Large intestine (tissue), 3 donors: Measurements from ENCODE around the gene SELENOO. TPM values are rescaled to one million over a fixed set of nuclear protein-coding genes. Genes with fewer than 3 reads are reported as not detected.
A peak's percentile ranks its signal among the peaks of the same experiment; 100 is the strongest.

ENCODE experiments used
- DNase-seq, 2 donors: peaks; one replicate each; pipeline versions ENCODE4 v3.0.0 to v3.0.0-alpha.2; 2013
- H3K27ac ChIP-seq: one replicate; pipeline ENCODE4 v1.5.1; 2013; ENCODE audit warnings: low read length
- H3K27me3 ChIP-seq: 2 replicates; pipeline ENCODE4 v1.6.1; 2013; ENCODE audit warnings: low read length; ENCODE audit not compliant: control insufficient read depth, insufficient read depth
- H3K36me3 ChIP-seq: 2 replicates; pipeline ENCODE4 v1.6.1; 2013; ENCODE audit warnings: low read length; ENCODE audit not compliant: control insufficient read depth, insufficient read depth
- H3K4me1 ChIP-seq: one replicate; pipeline ENCODE4 v1.6.1; 2013; ENCODE audit warnings: low read length; ENCODE audit not compliant: control insufficient read depth, insufficient read depth
- H3K4me3 ChIP-seq: one replicate; pipeline ENCODE4 v1.5.1; 2013; ENCODE audit warnings: low read length
- H3K9me3 ChIP-seq: one replicate; pipeline ENCODE4 v1.6.1; 2013; ENCODE audit warnings: mild to moderate bottlenecking, low read depth, low read length, moderate library complexity; ENCODE audit not compliant: control insufficient read depth
- WGBS: methylation state at CpG from one replicate; pipeline ENCODE4 v1.1.5; 2013; ENCODE audit warnings: low lambda C conversion rate; ENCODE audit not compliant: insufficient coverage; 5-methylcytosine and 5-hydroxymethylcytosine counted together
- polyA plus RNA-seq: library from polyadenylated mRNA; unstranded; fragments of 120-200 nt; gene quantifications from one replicate; pipeline ENCODE4 v1.2.1, GENCODE V29; 2013

SELENOO gene
- polyA plus RNA-seq, 1 donor = 44.4 TPM

DNA sequence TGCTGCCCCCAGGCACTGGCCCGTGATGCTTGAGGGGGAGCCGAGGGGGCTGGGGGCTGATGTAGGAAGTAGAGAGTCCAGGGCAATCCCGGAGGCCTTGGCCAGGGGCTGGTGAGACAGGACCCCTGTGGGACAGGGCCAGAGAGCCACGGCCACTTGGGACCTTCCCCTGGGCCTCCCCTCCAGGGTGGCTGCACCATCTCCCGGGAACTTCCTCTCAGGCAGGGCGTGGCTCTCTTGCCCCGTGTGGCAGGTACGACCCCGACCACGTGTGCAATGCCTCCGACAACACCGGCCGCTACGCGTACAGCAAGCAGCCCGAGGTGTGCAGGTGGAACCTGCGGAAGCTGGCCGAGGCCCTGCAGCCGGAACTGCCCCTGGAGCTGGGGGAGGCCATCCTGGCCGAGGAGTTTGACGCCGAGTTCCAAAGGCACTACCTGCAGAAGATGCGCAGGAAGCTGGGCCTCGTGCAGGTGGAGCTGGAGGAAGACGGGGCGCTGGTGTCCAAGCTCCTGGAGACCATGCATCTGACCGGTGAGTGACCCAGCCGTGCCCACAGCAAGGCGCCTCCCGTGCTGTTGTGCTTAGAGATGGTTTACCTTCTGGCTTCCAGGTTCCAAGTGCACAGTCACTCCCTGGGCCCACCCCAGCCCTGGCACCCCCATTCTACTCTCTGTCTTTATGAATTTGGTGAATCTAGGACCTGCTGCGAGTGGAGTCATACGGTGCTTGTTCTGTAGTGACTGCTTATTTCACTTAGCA lies 9.7 kb downstream of the SELENOO start:
- H3K4me3 ChIP-seq = no peak overlapping the region
- peaks cover 76% of the 10 kb centered on the region for H3K36me3 ChIP-seq
- DNase-seq = no peak
- no CpG with 5 or more reads among the region's 32 CpGs for WGBS
- no peak overlapping the region for H3K27ac ChIP-seq
- H3K9me3 ChIP-seq = peaks cover 2% of the 10 kb centered on the region
- no peaks in the 10 kb centered on the region for H3K4me1 ChIP-seq
- no peaks in the 10 kb centered on the region for H3K27me3 ChIP-seq

- Histone ChIP-seq H3K9me3 (peaks cover 2% of the 10 kb centered on the region), H3K4me3 (no peak overlapping the region), H3K27ac (no peak overlapping the region), H3K4me1 (no peaks in the 10 kb centered on the region), H3K36me3 (peaks cover 78% of the 10 kb centered on the region), H3K27me3 (no peaks in the 10 kb centered on the region)
- no peak for DNase-seq
- no CpG with 5 or more reads among the region's 14 CpGs for WGBS
These were observed 10.3 kb downstream of the SELENOO start for GRCh38 chr22:50211147-50211546.

DNA sequence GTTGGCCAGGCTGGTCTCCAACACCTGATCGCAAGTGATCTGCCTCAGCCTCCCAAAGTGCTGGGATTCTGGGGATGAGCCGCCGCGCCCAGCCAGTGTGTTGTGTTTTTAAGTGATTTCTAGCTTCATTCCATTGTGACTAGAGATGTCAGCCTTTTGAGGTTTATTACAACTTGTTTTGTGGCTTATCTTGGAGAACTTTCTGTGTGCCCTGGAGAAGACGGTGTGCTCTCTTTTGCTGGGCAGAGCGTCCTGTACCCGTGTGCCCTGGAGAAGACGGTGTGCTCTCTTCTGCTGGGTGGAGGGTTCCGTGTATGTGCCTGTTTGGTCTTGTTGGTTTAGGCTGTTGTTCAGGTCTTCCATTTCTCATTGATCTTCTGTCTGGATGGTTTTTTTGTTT lies 12.5 kb downstream of the SELENOO start:
- Histone ChIP-seq H3K9me3 (peaks cover 9% of the 10 kb centered on the region), H3K27ac (no peak overlapping the region), H3K4me1 (no peaks in the 10 kb centered on the region), H3K36me3 (peaks cover 79% of the 10 kb centered on the region), H3K4me3 (no peak overlapping the region), H3K27me3 (no peaks in the 10 kb centered on the region)
- DNase-seq = no peak
- no CpG with 5 or more reads among the region's 9 CpGs for WGBS

DNA sequence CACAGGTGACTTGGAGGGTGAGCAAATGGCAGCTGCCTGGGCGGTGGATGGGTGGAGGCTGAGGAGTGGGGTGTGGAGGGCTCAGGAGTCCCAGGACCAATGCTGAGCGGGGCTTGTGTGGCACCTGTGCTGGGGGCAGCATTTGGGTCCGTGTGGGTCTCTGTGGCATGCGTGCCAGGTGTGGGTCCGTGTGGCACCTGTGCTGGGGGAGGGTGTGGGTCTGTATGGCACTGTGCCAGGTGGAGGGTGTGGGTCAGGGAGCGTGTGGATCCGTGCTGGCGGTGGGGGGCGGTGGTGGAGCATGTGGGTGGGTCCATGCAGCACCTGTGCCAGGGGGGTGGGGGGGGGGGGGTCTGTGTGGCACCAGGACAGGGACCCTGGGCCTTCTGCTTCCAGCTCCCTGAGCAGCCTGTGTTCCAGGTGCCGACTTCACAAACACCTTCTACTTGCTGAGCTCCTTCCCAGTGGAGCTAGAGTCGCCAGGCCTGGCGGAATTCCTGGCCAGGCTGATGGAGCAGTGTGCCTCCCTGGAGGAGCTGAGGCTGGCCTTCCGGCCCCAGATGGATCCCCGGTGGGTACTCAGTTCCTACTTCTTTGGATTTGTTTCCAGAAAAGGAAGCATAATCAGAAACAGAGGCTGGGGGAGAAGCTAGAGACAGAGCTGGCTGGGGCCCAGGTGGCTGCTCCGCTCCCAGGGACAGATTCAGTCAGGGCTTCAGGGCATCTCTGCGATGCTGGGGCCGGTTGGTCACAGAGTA lies 14.7 kb downstream of the SELENOO start:
- Histone ChIP-seq H3K9me3 (peaks cover 19% of the 10 kb centered on the region), H3K4me1 (peaks cover 3% of the 10 kb centered on the region), H3K27me3 (no peaks in the 10 kb centered on the region), H3K4me3 (no peak overlapping the region), H3K27ac (no peak overlapping the region), H3K36me3 (peaks cover 86% of the 10 kb centered on the region)
- no peak for DNase-seq
- WGBS = 100% methylated on average over 1 of the region's 17 CpGs

DNA sequence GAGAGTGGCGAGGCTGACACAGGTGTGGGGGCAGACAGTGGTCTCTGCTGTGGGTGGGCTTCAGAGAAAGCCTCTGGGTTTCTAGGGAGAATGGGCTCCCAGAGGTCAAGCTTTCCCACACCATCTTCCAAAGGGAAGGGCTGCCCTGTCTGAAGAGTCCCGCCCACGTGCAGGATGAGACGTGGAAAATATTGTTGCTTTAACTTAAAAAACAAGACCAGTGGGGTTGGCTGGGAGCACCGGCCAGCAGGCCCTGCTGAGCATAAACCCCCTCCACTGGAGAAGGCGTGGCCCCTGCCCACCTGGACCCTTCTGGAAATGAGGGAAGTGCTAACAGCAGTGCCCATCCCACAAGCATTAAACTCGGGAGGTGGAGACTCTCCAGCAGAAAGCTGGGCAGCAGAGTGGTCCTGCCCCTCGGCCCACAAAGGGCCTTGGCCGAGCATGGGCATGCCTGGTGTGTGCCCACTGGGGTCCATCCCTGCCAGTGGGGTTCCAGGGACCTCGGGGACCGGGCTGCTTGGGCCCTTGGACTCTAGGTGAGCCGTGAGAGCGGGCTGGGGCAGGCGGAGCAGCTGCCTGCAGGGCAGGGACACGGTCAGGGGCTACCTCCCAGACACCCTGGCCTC lies 15.4 kb downstream of the SELENOO start:
- peaks cover 19% of the 10 kb centered on the region for H3K9me3 ChIP-seq
- no peak overlapping the region for H3K4me3 ChIP-seq
- H3K4me1 ChIP-seq = peaks cover 3% of the 10 kb centered on the region
- no peak overlapping the region for H3K27ac ChIP-seq
- no peak for DNase-seq
- peaks cover 86% of the 10 kb centered on the region for H3K36me3 ChIP-seq
- 75% methylated on average over 2 of the region's 15 CpGs for WGBS
- no peaks in the 10 kb centered on the region for H3K27me3 ChIP-seq

DNA sequence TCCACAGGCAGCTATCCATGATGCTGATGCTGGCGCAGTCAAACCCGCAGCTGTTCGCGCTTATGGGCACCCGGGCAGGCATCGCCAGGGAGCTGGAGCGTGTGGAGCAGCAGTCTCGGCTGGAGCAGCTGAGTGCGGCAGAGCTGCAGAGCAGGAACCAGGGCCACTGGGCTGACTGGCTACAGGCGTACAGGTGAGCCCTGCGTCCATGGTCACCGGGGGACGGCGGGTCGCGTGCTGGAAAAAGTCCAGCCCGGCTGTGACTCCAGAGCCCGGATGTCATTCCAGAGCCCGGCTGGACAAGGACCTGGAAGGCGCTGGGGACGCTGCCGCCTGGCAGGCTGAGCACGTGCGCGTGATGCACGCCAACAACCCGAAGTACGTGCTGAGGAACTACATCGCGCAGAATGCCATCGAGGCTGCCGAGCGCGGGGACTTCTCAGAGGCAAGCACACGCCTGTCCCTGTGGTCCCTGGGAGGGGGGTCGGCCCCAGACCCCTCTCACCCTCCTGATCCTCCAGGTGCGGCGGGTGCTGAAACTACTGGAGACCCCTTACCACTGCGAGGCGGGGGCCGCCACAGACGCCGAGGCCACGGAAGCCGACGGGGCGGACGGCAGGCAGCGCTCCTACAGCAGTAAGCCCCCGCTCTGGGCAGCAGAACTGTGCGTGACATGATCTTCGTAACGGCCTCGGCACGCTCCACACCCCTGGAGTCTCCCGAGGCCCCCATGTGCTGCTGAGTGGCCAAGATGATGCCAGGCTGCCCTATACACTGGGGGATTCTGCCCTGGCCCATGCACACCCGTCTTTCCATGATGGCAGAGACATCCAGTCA lies 16.1 kb downstream of the SELENOO start:
- DNase-seq = no peak
- peaks cover 19% of the 10 kb centered on the region for H3K9me3 ChIP-seq
- H3K27ac ChIP-seq = no peak overlapping the region
- no CpG with 5 or more reads among the region's 57 CpGs for WGBS
- no peaks in the 10 kb centered on the region for H3K27me3 ChIP-seq
- peaks cover 90% of the 10 kb centered on the region for H3K36me3 ChIP-seq
- H3K4me3 ChIP-seq = no peak overlapping the region
- peaks cover 3% of the 10 kb centered on the region for H3K4me1 ChIP-seq

DNA sequence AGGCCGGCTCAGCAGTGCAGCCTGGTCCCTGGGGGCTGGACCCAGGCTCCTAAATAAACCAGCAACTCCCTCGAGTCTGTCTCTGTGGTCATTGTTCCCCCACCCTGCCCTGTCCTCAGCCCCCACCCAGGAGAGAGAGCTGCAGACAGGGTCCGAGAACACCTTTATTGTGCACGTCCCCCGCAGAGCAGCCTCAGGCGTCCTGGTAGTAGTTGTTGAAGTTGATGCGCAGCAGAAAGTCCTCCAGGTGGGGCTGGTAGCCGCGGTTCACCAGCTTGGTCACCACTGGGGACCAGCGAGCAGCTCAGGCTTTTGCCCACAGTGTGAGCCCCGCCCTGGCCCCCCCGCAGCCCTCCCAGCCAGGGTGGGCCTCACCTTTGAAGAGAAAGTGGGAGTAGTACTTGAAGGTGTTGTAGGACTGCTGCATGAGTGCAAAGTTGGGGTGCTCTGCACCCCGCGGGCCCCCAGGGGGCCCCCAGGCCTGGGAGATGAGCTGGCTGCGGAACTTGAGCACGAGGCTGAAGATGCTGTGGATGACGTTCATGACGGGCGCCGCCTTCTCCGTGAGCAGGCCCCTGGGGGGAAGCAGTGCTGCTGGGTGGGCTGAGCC lies 16.8 kb downstream of the SELENOO start:
- H3K4me3 ChIP-seq = no peak overlapping the region
- WGBS = no CpG with 5 or more reads among the region's 21 CpGs
- peaks cover 19% of the 10 kb centered on the region for H3K9me3 ChIP-seq
- DNase-seq = no peak
- no peak overlapping the region for H3K27ac ChIP-seq
- H3K36me3 ChIP-seq = peaks cover 90% of the 10 kb centered on the region
- H3K27me3 ChIP-seq = no peaks in the 10 kb centered on the region
- peaks cover 3% of the 10 kb centered on the region for H3K4me1 ChIP-seq

DNA sequence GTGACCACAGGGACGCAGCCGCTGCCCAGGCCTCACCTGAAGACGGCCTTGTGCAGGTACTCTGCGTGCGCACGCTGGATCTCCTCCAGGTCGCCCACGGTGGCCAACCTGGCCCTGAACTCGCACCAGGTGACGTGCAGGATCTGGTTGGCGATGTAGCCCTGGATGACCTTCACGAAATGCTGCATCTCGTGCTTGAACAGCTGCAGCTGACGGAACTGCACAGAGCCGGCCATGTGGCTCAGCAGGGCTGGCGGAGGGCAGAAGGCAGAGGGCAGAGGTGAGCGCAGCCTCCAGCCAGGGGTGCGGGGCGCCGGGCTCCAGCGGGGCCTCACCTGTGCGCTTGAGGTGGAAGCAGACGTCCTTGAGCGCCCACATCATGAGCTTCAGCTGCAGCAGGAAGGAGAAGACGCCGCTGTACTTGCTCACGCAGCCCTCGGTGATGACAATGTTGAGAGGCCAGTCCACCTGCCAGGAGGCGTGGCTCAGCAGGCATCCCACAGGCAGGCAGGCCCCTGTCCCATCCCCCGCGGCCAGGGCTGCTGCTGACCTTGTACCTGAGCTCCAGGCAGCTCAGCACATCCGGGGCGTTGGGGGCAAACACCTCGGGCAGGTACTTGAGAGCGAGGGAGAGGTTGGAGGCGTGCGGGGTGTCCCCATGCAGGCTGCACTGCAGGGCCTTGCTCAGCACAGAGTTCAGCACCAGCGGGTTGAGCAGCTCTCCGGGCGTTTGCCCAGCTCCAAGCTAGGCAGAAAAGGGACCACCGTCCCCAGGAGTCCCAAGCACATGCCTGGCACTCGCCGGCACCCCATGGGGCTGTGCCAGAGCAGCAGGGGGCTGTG lies 17.6 kb downstream of the SELENOO start:
- no peak overlapping the region for H3K27ac ChIP-seq
- H3K9me3 ChIP-seq = peaks cover 19% of the 10 kb centered on the region
- WGBS = no CpG with 5 or more reads among the region's 43 CpGs
- no peaks in the 10 kb centered on the region for H3K27me3 ChIP-seq
- peaks cover 3% of the 10 kb centered on the region for H3K4me1 ChIP-seq
- H3K36me3 ChIP-seq = peaks cover 90% of the 10 kb centered on the region
- peak in 1 of 2 donors; percentile 29 for DNase-seq
- H3K4me3 ChIP-seq = no peak overlapping the region

DNA sequence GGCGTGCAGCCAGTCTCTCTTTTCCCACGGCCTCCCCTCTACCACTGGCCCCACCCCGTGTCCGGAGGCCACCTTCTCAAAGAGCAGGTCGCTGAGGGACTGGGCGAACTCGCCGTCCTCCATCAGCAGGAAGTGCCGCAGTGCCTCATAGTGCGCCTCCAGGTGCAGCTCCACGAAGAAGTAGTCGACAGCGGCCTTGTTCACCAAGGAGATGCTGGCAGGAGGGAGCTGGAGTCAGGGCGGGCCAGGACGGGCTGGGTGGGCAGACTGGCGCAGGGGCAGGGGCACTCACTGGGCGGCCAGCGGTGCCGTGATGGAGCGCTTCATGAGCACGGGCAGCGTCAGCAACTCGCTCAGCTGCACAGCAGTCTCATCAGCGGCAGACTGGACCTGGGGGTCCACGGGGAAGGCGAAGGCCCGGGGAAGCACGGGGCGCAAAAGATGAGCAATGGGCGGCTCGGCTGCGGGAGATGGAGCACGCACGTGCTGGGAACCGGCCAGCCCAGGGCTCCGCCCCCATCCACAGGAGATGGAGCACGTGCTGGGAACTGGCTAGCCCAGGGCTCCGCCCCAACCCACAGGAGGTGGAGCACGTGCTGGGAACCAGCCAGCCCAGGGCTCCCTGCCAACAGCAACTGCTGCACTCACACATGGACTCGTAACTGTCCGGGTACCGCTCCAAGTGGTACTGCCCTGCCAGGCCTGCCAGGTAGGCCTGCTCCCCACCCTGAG lies 18.4 kb downstream of the SELENOO start:
- no peak overlapping the region for H3K4me3 ChIP-seq
- no peak overlapping the region for H3K27ac ChIP-seq
- peaks cover 3% of the 10 kb centered on the region for H3K4me1 ChIP-seq
- peaks cover 19% of the 10 kb centered on the region for H3K9me3 ChIP-seq
- DNase-seq = peak; percentile 54 to 61
- H3K27me3 ChIP-seq = no peaks in the 10 kb centered on the region
- peaks cover 90% of the 10 kb centered on the region for H3K36me3 ChIP-seq
- WGBS = no CpG with 5 or more reads among the region's 42 CpGs
